Mammary epithelial cell (primary cell): ENCODE measurements around the gene CCHCR1.

ENCODE experiments used
- CTCF ChIP-seq, 2 donors: IDR thresholded peaks in 1 of 2; conservative IDR thresholded peaks in 1 of 2; 2 replicates each; pipeline ENCODE4 v1.5.1; 2011 to 2012; ENCODE audit warnings: inconsistent platforms in 2 of 2, low read length in 2 of 2, mild to moderate bottlenecking in 2 of 2, control low read depth in 1 of 2, low read depth in 1 of 2; ENCODE audit not compliant: insufficient read depth in 1 of 2; ENCODE audit errors: extremely low read depth in 1 of 2
- EZH2 ChIP-seq: IDR thresholded peaks from 2 replicates; pipeline ENCODE4 v1.6.1; 2012; ENCODE audit warnings: low read length, inconsistent platforms, borderline replicate concordance

GRCh38 chr6:31126396-31127175 is 31.0 kb downstream of the CCHCR1 start:
- TF ChIP-seq CTCF (conservative IDR thresholded peaks at IDR 0.05 in 1 of 2, IDR thresholded peaks at IDR 0.05 in 1 of 2; ENCODE audit: extremely low read depth in 1 of 2, insufficient read depth in 1 of 2, low read depth in 1 of 2, low read length in 2 of 2): no peak
- TF ChIP-seq EZH2: no peak
